Measurements from ENCODE around the gene NSUN2.

NSUN2 gene

GRCh38 chr5:6557807-6558575, 74.9 kb downstream of the NSUN2 start:
- DNase-seq (ENCODE audit: low spot score): no peak

GRCh38 chr5:6556802-6557102, 76.1 kb downstream of the NSUN2 start:
- no peak for DNase-seq (ENCODE audit: low spot score)

- DNase-seq (ENCODE audit: low spot score): no peak
Observed at GRCh38 chr5:6556089-6556801, 76.6 kb downstream of the NSUN2 start.

- no peak for DNase-seq (ENCODE audit: low spot score)
Observed at GRCh38 chr5:6554812-6555211, 78.0 kb downstream of the NSUN2 start.

- no peak for DNase-seq (ENCODE audit: low spot score)
Observed at GRCh38 chr5:6553972-6554371, 78.9 kb downstream of the NSUN2 start.

- no peak for DNase-seq (ENCODE audit: low spot score)
Observed at GRCh38 chr5:6552612-6553011, 80.2 kb downstream of the NSUN2 start.

GRCh38 chr5:6551955-6552313, 80.9 kb downstream of the NSUN2 start:
- DNase-seq (ENCODE audit: low spot score): no peak

GRCh38 chr5:6551287-6551954, 81.4 kb downstream of the NSUN2 start:
- DNase-seq (ENCODE audit: low spot score): no peak

- DNase-seq (ENCODE audit: low spot score): no peak
Observed at GRCh38 chr5:6550628-6551027, 82.2 kb downstream of the NSUN2 start.

Measured in iPS-NIHi11 (cell line).